GM18873 (cell line): ENCODE data around the gene RNF38.
"Not testable (repeated sequence)": the region's sequence is repeated elsewhere in the genome, so short reads cannot be mapped to it uniquely, and the experiment has no call there.

Experiments
- ATAC-seq: cut with Tn5 transposase; IDR thresholded peaks from one replicate; pipeline ENCODE4 v1.9.1; 2021; ENCODE audit warnings: mild to moderate bottlenecking, moderate library complexity, moderate number of reproducible peaks; ENCODE audit not compliant: unreplicated experiment, low FRiP score

Gene RNF38

GRCh38 chr9:36409076-36409475 lies 9.0 kb upstream of the RNF38 start:
- not testable (repeated sequence) for ATAC-seq

GRCh38 chr9:36407122-36407723 lies 7.2 kb upstream of the RNF38 start:
- no peak for ATAC-seq

GRCh38 chr9:36402536-36402935 lies 2.5 kb upstream of the RNF38 start:
- ATAC-seq, result no peak

GRCh38 chr9:36401897-36402480 lies 1.9 kb upstream of the RNF38 start:
- ATAC-seq, result no peak

- peak; percentile 29 for ATAC-seq
Observed at GRCh38 chr9:36401164-36401740, 1.2 kb upstream of the RNF38 start.

GRCh38 chr9:36400332-36401163 lies 479 bp upstream of the RNF38 start:
- peak; percentile 48 for ATAC-seq

- ATAC-seq, result no peak
Observed at GRCh38 chr9:36398745-36399144, 1.3 kb downstream of the RNF38 start.

GRCh38 chr9:36396985-36397384 lies 3.1 kb downstream of the RNF38 start:
- ATAC-seq, result no peak

- no peak for ATAC-seq
Observed at GRCh38 chr9:36392489-36392888, 7.6 kb downstream of the RNF38 start.

- ATAC-seq, result no peak
Observed at GRCh38 chr9:36389590-36389989, 10.5 kb downstream of the RNF38 start.

- ATAC-seq, result not testable (repeated sequence)
Observed at GRCh38 chr9:36386396-36386965, 13.6 kb downstream of the RNF38 start.

- ATAC-seq, result no peak
Observed at GRCh38 chr9:36382484-36382883, 17.6 kb downstream of the RNF38 start.

GRCh38 chr9:36364577-36364976 lies 35.5 kb downstream of the RNF38 start:
- no peak for ATAC-seq

GRCh38 chr9:36363448-36363847 lies 36.6 kb downstream of the RNF38 start:
- ATAC-seq, result no peak

GRCh38 chr9:36358486-36358885 lies 41.6 kb downstream of the RNF38 start:
- no peak for ATAC-seq

GRCh38 chr9:36357639-36358038 lies 42.4 kb downstream of the RNF38 start:
- no peak for ATAC-seq

- ATAC-seq, result no peak
Observed at GRCh38 chr9:36346569-36346968, 53.5 kb downstream of the RNF38 start.

GRCh38 chr9:36345103-36345846 lies 54.8 kb downstream of the RNF38 start:
- ATAC-seq, result no peak

GRCh38 chr9:36341936-36342577 lies 58.0 kb downstream of the RNF38 start:
- ATAC-seq, result no peak

GRCh38 chr9:36337865-36338264 lies 62.2 kb downstream of the RNF38 start:
- no peak for ATAC-seq
